Left cardiac atrium (tissue), 4 donors: ENCODE data around the gene EMX1. TPM values are rescaled to one million over a fixed set of nuclear protein-coding genes. Genes with fewer than 3 reads are reported as not detected.

Source experiments
- ATAC-seq, 2 donors: fragments of 200-7000 bp; cut with Tn5 transposase; one replicate each; pipeline ENCODE4 v1.9.1; 2020; ENCODE audit warnings: mild to moderate bottlenecking in 2 of 2, moderate library complexity in 2 of 2
- DNase-seq: peaks from one replicate; pipeline ENCODE4 v3.0.0-alpha.2; 2020
- intact Hi-C, 2 donors: fragments of 100-400 bp; cut with DNase I; formaldehyde crosslinking; loops; one replicate each; pipeline versions ENCODE4 v1.14.1 to v1.15.1; 2022 to 2023
- total RNA-seq, 2 donors: library from RNA; stranded (reverse); fragmentation: NEBNext Ultra II Directional; extraction: Animal tissue kit (Norgen Biotek cat#: 25700); gene quantifications; one replicate each; pipeline ENCODE4 v1.2.1, GENCODE V29; 2021
- donor health status: DM: no; HTN: yes; CAD: no.
- donor health status: DM: no; HTN: yes; CAD: no; lungs with severe emphysema.
- donor health status: DM: yes; HTN: yes; CAD: no.
- donor health status: Dilated cardiomyopathy.

EMX1 gene
- total RNA-seq, 2 donors from 2014 or later, result not detected

DNA sequence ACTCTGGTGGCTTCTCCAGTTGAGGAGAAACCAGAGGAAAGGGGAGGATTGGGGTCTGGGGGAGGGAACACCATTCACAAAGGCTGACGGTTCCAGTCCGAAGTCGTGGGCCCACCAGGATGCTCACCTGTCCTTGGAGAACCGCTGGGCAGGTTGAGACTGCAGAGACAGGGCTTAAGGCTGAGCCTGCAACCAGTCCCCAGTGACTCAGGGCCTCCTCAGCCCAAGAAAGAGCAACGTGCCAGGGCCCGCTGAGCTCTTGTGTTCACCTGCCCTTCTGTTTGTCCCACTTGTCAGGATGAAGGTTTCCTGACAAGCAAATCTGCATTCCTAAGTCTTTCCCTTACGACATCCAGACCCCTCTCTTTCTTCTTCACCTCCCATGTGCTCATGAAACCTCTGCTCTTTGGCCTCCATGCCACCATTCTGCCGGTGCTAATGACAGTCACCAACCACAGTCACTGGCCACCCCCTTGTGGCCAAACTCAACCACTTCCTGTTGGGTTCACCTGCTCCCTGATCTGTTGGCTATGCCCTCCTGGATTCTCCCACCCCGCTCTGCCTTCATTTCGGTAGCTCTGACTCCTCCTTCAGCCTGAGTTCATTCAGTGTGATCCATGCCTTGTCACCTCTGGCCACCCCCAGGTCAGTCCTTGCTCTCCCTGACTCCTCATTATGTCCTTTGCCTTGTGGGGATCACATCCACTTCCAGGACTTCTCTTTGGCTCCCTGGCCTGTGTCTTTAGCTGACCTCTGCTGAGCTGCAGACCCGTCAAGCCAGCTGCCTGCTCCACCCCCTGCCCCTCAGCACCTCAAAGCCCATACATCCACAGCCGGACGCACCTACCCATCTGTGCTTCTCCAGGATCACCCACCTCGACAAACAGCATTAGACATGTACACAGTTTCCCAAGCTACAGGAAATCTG, 17.6 kb downstream of the EMX1 start:
- no peak for ATAC-seq
- intact Hi-C loops, result no loop called here

DNA sequence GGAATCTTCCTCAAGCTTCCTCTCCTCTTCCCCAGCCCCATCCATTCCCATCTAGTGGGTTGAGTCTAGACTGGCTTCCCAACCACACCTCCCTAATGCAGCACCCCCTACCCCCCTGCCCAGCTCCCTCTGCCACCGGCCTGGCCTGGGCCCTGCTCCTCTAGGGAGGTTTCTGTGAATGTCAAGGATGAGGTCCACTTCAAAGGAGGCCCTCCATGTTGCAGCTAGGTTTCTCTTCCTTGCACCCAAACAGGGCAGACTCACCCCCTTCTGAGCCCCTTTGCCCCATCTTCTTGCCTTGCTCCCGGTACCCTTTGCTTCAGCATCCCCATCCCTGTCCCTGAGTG, 18.3 kb downstream of the EMX1 start:
- ATAC-seq, result no peak
- intact Hi-C loops, result no loop called here
- no peak for DNase-seq

More for the DNA sequence above, 17.6 kb downstream of the EMX1 start:
- no peak for DNase-seq

GRCh38 chr2:72936660-72937355, 19.5 kb downstream of the EMX1 start:
- DNase-seq, result no peak
- intact Hi-C loops, result no loop called here

GRCh38 chr2:72937356-72937669, 20.0 kb downstream of the EMX1 start:
- ATAC-seq (no peak), DNase-seq (no peak)
- intact Hi-C loops, result no loop called here

More at GRCh38 chr2:72936660-72937355, 19.5 kb downstream of the EMX1 start:
- no peak for ATAC-seq

DNA sequence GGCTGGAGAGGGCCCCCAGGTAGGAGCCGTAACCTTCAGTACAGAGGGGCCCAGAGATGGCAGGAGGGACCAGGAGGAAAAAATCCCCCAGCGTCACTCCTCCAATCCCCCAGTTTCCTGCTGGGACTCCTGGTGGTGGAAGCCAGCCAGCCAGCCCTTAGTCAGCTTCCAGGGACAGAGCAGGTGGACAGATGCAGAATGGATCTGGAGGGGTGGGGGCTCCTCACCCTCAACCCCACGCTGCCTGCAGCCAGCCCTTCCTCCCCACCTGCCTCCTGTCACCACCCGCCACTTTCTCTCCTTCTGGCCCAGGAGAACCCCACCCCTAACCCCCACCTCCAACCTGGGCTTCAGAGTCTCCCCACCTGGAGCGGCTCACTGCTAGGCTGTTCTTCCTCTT, 21.1 kb downstream of the EMX1 start:
- DNase-seq (no peak), ATAC-seq (no peak)
- intact Hi-C loops, result no loop called here

DNA sequence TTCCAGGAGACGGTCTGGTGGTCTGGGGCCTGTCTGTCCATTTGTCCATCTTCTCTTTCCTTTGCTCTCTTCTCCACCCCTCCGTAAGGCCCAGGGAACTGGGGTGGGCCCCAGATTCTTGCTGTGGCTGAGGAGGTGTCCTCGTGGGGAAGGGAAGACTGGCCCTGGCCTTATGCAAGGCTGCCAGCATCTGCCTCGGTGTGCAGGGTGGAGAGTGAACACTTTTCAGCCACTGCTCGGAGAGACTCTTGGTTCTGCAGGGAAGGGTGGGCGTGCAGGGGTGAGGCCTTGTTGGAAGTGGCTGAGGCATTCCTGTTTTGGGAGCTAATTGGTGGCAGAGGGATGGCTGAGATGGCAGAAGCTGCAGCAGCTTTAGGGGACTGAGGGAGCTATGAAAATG, 23.0 kb downstream of the EMX1 start:
- ATAC-seq (no peak), DNase-seq (no peak)
- intact Hi-C loops, result no loop called here

- peak in 1 of 2 donors; percentile 20 for ATAC-seq
- no peak for DNase-seq
- intact Hi-C loops, result no loop called here
Observed at GRCh38 chr2:72940786-72941185, 23.5 kb downstream of the EMX1 start.

DNA sequence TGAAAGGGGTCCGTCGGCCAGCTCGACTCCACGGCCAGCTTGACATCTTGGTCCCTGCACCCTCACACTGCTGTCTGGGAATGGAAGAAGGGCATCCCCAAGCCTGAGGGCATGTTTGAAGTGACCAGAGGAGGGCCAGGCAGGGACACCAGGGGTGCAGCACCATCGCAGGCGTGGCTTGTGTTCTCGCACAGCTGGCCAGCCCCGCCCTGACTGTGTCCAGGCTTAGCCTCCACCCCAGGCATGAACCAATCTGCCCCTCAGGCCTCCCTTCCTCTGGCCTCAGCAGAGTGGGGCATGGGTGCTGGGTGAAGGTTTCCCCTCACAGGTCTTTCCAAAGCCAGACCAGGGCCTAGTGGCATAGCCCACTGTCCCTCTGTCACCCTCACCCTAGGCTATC, 25.0 kb downstream of the EMX1 start:
- DNase-seq (no peak), ATAC-seq (no peak)
- intact Hi-C loops, result no loop called here

DNA sequence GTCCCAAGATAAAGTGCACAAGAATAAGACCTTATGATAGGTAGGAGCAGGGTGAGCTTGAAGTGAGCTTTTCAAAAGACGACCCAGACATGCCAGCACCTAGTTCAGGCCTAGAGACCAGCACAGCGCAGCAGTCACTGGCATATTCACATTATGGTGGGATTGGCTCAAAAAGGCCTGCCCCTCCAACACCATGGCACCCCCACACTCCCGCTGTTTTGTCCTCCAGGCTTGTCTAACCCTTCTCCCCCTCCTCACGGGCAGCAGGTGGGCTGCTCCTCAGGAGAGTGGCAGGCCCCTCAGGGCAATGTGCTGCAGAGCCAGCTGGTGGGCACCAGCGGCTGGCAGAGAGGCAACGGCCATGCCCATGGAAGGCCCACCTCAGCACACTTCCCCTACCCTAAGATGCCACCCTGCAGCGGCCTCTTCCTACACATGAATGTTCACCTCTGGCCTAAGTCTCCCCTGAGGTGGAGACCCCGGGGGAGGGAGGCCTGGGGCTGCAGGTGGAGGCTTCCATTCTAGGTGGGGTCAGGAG, 25.6 kb downstream of the EMX1 start:
- DNase-seq (no peak), ATAC-seq (no peak)
- intact Hi-C loops, result no loop called here

DNA sequence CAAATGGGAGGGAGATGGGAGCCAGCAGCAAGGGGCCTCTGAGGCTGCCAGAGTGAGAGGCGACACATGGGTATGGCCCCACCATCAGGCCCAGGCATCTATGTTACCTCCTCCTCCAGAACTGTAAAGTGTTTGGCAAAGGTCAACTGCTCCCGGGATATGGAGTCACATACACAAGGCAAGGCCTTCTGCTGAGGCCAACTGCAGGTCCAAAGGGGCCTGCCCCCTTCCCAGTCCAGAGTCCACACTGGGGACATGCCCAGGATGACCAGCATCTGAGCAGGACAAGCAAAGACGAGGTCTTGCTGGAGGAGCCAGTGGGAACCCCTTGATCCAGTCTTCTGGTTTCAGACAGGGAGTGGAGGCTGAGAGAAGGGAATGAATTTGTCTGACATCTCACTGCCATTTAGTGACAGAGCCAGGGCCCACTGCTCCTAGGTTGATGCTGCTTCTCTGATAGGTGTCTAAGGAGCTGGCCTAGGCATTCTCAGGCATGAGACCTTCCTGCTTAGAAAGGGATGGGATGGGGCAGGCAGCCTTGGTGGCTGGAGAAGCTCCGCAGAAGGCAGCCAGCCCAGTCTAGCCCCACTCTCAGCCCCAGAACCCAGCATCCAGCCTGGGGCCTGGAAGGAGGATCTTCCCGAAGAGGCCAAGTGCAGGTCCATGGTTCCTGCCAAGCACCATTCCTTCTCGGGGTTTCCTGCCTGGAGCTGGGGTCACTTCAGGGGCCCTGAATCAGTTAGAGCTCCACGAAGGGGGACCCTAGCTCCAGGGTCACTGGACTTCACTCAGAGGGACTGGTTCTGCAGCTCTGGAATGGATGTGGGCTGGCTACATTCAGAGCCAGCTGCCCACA, 26.4 kb downstream of the EMX1 start:
- no peak for ATAC-seq
- intact Hi-C loops, result no loop called here
- no peak for DNase-seq

- DNase-seq (no peak), ATAC-seq (no peak)
- intact Hi-C loops, result no loop called here
Observed at GRCh38 chr2:72944804-72945449, 27.6 kb downstream of the EMX1 start.

GRCh38 chr2:72945450-72946019, 28.2 kb downstream of the EMX1 start:
- intact Hi-C loops, result no loop called here
- ATAC-seq, result no peak
- DNase-seq, result no peak

DNA sequence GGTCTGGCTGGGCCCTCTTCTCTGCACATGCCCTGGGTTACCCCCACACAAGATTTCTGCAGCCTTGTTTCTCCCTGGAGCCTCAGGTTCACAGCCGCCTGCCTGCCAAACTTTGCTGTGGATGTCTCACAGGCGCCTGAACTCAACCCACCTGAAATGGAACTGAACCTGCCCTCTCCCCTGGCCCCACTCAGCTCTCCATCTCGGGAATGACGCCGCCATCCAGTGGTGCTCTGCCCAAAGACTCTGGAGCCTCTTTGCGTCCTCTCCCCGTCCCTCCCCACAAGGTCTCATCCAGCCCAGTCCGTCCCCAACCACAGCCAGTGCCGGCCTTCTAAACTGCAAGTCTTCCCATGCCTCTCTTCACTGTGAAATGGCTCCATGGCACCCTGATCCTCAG, 29.1 kb downstream of the EMX1 start:
- intact Hi-C loops, result no loop called here
- ATAC-seq (no peak), DNase-seq (no peak)

GRCh38 chr2:72947952-72948830, 30.9 kb downstream of the EMX1 start:
- DNase-seq (no peak), ATAC-seq (no peak)
- intact Hi-C loops, result no loop called here

DNA sequence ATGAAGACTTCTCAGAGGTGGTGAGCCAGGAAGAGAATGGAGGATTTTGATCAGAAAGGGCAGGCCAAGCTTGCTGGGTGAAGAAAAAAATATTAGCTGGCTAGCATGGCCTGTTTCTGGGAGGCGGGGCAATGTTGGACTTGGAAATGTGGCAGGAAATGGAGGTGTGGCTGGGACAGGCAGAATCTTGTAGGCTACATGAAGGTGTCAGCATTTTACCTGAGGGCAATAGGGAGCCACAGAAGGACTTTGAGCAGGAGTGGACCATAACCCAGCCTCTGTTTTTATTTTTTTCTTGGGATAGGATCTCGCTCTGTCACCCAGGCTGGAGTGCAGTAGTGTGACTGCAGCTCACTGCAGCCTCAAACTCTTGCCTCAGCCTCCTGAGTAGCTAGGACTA, 31.7 kb downstream of the EMX1 start:
- intact Hi-C loops, result no loop called here
- ATAC-seq, result no peak
- no peak for DNase-seq

DNA sequence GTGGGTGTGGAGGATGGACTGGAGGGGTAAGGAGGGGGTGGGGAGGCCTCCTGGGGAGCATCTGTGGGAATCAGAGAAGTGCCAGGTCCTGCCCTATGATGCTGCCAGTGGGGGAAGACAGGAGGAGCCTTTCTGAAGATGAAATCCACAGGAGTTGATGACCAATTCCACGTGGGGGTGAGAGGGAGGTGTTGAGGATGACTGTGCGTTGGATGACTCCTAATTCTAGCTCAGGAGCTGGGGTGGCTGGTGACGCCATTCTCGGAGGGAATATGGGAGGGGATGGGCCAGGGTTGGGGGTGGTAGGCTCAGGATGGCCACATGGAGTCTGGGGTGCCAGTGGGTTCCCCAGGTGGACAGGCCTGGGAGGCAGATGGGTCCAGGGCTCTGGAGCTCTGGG, 32.3 kb downstream of the EMX1 start:
- intact Hi-C loops, result no loop called here
- no peak for DNase-seq
- ATAC-seq, result no peak

DNA sequence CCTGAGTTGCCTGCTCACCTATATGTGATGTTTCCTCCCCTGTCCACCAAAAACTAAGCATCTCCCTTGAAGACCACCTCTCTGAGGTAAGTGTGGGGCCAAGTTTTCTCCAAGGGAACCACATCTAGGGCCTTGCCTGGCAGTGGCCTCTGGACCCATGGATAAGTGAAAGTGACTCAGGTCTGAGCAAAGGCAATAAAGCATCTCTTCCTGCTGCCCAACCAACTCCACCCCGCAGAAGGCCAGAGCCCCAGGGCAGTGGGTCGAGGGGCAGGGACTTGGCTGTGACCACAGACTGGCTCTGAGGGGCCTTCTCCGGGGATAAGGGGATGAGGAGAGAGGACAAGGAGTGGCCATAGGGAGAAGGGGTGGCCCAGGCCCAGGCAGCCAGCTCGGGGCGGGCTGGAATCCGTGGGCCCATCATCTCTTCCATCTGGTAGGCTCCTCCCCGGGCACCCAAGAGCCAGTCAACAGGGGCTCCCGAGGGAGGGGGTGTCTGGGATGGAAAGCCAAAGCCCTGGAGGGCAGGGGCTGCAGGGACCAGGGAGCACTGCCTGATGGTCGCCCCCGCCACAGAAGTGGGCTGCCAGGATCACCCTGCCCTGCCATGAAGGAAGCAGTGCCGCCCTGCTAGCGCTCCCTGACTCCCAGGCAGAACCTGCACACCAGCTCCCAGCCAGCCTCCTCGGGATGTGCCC, 33.4 kb downstream of the EMX1 start:
- intact Hi-C loops, result no loop called here
- no peak for ATAC-seq
- no peak for DNase-seq
